GM21447 (cell line): ENCODE results near the gene OSCAR.
"Not testable (repeated sequence)": the region's sequence is repeated elsewhere in the genome, so short reads cannot be mapped to it uniquely, and the experiment has no call there.

Experiments
- ATAC-seq: cut with Tn5 transposase; IDR thresholded peaks from one replicate; pipeline ENCODE4 v1.9.1; 2021; ENCODE audit not compliant: unreplicated experiment

Gene OSCAR

DNA sequence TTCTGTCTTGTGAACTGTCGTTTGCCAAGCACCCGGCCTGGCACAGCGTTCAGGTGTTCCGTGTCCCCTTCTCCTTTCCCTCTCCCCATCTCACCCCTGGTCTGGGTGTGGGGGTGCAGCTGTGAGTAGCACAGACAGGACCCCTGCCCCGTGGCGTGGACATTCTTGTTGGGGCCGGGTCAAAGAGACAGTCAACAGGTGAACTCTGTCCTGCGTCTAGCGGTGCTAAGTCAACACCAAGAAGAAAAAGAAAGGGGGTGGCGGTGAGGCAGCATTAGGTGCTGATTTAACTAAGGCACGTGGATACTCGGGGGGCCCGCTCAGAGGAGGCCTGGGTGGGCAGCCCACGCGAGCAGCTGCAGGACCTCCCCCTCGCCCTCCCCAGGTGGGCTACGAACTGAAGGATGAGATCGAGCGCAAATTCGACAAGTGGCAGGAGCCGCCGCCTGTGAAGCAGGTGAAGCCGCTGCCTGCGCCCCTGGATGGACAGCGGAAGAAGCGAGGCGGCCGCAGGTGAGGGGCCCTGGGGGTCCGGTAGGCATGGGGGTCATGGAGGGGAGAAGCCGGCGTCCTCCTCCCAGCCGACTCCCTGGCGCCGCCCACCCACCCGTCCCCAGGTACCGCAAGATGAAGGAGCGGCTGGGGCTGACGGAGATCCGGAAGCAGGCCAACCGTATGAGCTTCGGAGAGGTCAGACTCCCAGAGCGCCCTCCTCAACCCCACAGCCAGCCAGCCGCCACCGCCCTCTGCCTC lies 27.3 kb upstream of the OSCAR start:
- no peak for ATAC-seq

DNA sequence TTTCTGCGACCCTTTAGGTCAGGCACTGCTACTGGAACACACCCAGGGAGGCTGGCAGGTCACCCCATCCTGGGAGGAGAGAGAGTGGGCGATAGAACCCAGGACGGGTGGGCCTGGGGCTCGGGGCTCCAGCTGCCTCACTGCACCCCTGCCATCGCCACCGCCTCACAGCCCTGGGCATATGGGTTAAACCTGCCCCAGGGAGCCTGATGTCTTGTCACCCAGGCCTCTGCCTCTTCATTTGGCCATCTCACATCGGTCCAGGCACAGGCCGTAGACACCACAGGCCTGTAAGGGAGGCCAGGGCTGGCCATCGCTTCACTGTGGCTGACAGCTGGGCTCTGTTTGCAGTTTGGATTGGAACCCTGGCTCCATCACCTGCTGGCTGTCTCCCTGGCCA lies 25.1 kb upstream of the OSCAR start:
- no peak for ATAC-seq

DNA sequence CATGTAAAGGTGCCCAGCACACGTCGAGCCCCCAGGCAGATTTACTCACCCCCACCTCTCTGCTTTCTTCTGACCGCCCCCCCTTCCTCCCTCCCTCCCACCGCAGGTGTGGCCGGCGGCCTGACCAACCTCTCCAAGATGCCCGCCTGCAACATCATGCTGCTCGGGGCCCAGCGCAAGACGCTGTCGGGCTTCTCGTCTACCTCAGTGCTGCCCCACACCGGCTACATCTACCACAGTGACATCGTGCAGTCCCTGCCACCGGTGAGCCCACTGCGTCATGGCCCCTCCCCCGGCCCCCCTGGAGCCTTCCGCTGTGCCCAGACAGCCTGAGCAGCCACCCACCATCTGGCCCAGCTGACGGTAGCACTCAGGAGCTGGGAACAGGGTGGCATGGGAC lies 23.8 kb upstream of the OSCAR start:
- ATAC-seq = no peak

DNA sequence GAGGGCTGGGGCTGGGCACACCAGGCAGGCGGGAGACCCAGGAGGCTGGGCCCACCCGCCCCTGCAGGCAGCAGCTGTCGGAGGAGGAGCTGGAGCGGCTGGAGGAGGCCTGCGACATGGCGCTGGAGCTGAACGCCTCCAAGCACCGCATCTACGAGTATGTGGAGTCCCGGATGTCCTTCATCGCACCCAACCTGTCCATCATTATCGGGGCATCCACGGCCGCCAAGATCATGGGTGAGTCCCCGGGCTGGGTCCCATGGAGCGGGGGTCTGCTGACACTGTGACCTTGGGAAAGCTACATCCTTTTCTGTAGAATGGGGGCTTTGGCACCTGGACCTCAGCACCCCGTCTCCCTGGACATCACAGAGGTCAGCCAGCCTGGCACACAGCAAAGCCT lies 23.1 kb upstream of the OSCAR start:
- no peak for ATAC-seq

- ATAC-seq = no peak
Measured at GRCh38 chr19:54121259-54121658, 20.7 kb upstream of the OSCAR start.

DNA sequence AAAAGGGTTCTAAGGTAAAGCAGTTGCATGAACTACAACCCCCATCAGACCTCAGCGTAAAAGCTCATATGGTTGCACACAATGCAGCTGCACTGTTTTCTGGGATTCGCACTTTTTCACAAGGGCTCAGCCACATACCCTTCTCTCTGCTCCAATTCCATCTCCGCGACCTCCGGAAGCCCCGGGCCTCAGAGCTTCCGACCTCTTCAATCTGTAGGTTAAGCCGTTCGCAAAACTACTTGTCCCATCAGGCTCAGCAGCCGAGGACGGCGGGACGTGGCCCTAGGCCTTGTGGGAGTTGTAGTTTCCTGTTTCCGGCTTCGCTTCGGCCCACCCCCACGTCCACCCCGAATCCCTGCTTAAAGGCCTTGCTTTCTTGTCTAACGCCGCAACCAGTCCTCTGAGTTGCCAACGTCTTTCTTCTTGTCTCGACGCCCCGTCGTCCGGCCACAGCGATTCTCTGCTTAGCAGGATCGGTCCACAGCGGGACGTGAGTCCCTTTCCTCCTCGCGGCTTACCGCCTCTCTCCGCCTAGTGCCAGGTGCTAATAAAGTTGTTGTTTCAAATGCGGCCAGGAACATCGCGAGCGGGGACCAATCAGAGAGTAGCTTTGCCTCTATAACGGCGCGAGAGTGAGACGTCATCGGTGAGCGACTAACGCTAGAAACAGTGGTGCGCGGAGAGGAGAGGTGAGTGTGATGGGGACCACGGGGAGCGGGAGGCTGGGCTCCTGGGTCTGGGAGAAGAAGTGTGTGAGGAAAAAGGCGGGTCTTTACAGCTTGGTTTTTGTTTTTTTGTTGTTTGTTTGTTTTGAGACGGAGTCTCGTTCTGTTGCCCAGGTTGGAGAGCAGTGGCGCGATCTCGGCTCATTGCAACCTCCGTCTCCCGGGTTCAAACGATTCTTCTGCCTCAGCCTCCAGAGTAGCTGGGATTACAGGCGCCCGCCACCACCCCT lies 14.8 kb upstream of the OSCAR start, which contains the start of the genes PRPF31 and TFPT:
Gene PRPF31, plus strand, starts transcription at position 646 of the 955 bp plus-strand sequence. CDS start 2,525 bp downstream, outside the sequence.
Gene TFPT, minus strand, starts transcription at position 549 of the 955 bp plus-strand sequence. Its CDS starts 388 bp downstream, at position 161.
- peak; percentile 78 for ATAC-seq

GRCh38 chr19:54114340-54115108 lies 13.9 kb upstream of the OSCAR start:
- ATAC-seq = peak; percentile 42

- no peak for ATAC-seq
Measured at GRCh38 chr19:54109651-54110050, 9.0 kb upstream of the OSCAR start.

GRCh38 chr19:54108496-54108895 lies 7.9 kb upstream of the OSCAR start:
- ATAC-seq = no peak

DNA sequence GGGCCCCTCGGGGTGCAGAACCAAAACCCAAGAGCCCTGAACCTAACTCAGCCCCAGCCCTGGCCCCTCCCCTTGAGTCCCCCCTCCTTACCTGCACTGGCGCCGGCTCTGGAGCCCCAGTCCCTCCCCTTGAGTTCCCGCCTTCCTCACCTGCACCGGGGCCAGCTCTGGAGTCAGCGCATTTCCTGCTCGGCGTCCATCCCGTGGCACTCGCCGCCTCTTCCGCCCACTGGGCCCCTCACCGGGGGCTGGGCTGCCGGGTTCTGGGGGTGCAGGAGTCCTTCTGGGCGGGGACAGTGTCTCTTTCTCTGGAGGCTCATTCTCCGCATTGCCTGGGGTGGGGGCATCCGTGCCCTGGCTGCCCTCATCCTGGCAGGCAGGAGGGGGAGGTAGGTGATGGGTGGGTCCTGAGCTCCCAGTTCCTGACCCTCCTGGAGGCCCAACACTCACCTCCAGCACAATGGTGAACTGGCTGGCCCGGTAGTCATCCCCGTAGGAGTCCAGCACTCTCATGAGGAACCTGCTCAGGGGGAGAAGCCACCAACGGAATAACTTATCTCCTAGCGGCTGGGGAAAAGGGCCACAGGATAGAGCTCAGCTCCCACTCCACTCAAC lies 7.4 kb upstream of the OSCAR start:
- ATAC-seq = no peak

DNA sequence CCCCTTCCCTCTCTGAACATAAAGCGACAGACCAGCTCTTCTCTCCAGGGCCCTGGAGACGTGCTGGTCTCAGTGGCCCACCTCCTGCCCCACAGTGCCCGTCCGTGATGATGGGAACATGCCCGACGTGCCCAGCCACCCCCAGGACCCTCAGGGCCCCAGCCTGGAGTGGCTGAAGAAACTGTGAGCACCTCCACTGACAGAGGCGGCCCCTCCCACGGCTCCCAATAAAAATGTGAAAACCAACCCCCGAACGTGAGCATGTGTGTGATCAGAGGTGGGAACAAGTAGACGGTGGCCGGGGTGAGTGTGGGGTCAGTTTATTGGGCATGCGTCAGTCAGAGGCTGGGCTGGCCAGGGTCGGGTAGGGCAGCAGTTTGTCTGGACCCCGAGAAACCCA lies 6.1 kb upstream of the OSCAR start:
- ATAC-seq = no peak

DNA sequence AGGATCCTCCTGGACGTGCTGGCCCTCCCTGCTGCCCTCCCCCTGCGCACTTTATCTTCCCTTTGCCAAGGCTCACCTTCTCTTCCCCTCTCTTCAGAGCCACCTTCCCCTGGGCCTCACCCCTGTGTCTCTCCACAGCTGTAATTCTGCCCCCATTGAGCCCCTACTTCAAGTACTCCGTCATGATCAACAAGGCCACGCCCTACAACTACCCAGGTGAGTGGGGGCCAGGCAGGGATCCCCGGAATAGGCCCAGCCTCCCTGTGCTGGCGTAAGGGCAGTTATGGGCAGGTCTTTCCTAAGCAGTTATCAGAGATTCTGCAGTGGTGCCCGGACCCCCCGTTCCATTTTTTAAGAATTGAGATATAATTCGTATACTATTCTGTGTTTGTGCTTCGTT lies 5.2 kb upstream of the OSCAR start:
- ATAC-seq = no peak

DNA sequence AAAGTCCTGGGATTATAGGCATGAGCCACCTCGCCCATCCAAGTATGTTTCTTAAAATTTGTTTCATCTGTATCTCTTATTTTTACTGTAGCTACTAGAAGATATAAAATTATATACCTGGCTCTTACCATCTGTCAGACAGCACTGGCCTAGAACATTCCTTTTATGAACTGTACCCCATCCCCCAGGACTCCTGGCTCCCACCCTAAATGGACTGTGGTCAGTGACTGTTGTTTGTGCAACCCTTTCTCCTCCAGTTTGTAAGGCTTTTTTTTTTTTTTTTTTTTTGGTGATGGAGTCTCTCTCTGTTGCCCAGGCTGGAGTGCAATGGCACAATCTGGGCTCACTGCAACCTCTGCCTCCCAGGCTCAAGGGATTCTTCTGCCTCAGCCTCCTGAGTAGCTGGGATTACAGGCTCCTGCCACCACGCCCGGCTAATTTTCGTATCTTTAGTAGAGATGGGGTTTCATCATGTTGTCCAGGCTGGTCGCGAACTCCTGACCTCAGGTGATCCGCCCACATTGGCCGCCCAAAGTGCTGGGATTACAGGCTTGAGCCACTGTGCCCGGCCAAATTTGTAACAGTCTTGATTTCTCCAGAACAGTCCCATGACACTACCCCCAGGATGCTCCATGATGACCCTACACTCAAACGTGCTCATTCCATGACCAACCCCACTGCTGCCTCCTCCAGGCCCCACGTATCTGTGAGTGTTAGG lies 4.6 kb upstream of the OSCAR start:
- no peak for ATAC-seq

DNA sequence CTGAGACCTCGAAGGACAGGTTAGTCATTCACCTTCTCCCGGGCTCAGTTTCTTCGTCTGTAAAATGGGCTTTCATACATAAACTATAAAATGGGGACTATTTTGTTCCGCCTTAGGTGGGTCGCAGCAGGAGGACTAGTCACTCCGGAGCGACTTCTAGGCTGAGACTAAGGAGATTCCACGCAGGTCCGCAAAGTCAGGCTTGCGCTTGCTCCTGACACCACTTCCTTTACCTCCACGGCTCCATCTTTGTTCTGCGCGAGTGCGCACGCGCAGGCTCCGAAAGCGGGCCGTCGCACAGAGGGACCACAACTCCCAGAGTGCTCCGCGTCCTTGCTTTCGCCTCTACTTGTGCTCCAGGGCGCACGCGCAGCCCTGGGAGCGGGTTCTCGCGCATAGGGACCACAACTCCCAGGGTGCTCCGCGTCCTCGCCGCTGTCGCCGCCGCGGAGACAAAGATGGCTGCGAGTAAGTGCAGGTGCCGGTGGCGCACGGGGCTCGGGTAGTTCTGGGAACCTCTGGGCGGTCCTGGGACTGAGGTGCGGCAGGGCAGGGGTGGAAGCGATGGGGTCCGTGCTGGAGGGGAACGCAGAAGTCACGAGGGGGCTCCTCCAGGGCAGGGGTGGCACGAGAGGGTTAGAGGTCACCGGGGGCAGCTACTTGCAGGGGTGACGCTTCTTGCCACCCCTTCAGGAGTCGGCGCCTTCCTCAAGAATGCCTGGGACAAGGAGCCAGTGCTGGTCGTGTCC lies 2.0 kb upstream of the OSCAR start, which contains the start of gene NDUFA3:
Gene NDUFA3, plus strand, starts transcription at position 435 of the 749 bp plus-strand sequence. Its CDS starts 24 bp downstream, at position 459.
- peak; percentile 95 for ATAC-seq

- ATAC-seq = not testable (repeated sequence)
Measured at GRCh38 chr19:54099903-54100255, 724 bp downstream of the OSCAR start.

- no peak for ATAC-seq
Measured at GRCh38 chr19:54099190-54099902, 1.3 kb downstream of the OSCAR start.

GRCh38 chr19:54096617-54097106 lies 3.9 kb downstream of the OSCAR start:
- no peak for ATAC-seq

GRCh38 chr19:54095859-54096616 lies 4.6 kb downstream of the OSCAR start:
- not testable (repeated sequence) for ATAC-seq
